Stimulated activated CD4-positive, alpha-beta T cell treated with anti-CD3 and anti-CD28 coated beads, TNF-alpha, amount 100 ng/mL, for 24 hours (primary cell): ENCODE results near the gene CUBN.

Experiments used
- DNase-seq, 3 experiments: peaks; one replicate each; pipeline ENCODE4 v3.0.0-alpha.2; 2020; ENCODE audit warnings: low read depth in 3 of 3

The CUBN gene

GRCh38 chr10:17106991-17107390 is 22.6 kb downstream of the CUBN start:
- no peak for DNase-seq

DNA sequence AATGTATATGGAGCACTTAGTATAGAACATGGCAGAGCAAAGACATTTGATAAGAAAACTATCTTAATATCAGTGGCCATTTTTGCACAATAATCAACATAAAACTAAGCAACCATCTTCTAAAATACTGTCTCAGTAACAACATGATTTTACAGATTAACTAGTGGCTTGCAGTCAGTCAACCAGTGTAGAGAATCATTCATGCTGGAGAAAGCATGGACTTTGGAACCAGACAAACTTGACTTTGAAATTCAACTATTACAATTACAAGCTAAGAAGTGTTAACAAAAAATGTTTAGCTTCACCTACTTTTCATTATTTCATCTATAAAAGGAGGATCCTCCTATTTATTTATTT is 27.7 kb downstream of the CUBN start:
- DNase-seq, result no peak

DNA sequence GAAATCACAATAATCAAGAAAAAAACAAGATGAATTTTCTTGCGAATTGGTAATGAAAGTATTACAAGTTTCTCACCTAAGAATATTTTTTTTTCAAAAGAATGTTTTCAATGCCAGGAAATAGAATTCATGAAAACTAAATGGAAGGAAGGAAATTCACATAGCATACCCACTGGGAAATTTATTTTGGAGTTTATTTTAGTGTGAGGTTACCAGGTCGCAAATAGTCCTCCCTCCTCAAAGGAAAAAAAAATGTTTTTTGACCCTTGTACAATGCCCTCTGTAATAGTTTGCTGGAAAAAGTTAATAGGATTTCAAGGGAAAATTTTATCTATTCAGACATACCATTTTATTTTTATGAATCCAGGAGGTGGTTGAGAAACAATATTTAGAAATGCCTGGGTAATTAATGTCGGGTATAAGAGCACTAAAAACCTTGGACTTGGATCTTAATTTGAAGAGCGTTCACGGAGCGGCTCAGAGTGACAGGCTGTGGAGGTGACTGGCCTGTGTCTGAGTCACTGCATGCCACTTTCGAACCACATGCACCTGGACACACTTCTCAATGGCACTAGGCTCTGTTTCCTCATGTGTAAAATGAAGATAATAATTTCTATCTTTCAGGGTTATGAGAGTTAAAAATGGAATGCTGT is 28.2 kb downstream of the CUBN start:
- no peak for DNase-seq

- DNase-seq, result no peak
Measured at GRCh38 chr10:17100586-17100985, 29.0 kb downstream of the CUBN start.

GRCh38 chr10:17098012-17098411 is 31.6 kb downstream of the CUBN start:
- no peak for DNase-seq

- DNase-seq, result no peak
Measured at GRCh38 chr10:17094844-17095243, 34.8 kb downstream of the CUBN start.

DNA sequence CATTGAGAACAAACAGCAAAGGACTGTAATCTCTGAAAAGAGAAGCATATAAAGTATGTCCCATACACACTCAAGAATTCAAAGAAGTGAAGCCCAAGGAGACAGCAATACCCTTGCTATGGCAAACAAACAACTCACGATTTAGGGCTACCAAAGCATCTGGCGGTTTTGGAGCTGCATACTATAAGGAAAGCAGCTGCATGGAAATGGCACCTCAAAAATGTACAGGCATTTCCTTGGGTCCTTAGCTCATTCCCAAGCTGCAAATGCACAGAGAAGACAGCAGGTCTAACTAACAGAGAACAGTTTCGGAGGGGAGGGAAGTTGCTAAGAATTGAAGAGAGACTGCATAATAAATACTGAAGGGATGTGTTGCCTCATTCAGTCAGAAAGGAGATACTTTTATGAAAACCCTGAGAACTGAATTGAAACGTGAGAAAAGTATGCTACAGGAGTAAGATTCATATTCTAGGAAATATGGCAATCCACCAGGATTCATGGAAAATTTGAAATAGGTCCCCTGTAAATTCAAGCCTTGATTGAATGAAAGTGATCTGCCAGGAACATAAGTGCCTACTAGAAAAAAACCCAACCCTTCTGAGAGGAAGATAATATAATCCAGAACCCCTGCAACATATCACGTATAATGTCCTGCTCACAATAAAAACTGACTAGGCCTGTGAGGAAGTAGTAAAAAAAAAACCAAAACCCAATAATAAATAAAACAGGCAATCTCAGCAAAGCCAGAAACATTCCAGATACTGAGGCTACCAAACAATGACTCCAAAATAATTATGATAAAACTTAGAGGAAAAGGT is 36.4 kb downstream of the CUBN start:
- no peak for DNase-seq

GRCh38 chr10:17092216-17092944 is 37.2 kb downstream of the CUBN start:
- DNase-seq, result no peak

- no peak for DNase-seq
Measured at GRCh38 chr10:17088118-17088806, 41.3 kb downstream of the CUBN start.

DNA sequence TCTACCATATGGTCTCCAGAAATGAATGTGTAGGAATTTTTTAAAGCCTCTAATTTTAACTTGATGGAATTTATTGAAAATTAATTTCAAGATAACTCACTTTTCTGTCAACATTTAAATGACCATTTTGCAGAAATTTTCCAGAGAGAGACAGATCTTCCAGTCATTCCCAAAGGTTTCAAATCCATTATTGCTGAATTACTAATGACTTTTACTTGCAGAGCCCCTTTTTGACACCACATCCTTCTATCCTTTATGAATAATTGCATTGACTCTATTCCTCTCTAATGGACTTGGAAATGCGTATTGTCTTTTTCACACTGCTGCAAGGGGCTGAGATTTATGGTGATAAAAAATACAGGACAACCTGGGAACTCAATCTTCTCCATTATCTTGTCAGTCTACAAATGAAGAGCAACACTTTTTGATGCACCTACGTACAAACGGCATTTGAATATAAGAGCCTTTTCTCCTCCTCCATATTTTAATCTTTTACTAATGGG is 42.7 kb downstream of the CUBN start:
- DNase-seq, result no peak

DNA sequence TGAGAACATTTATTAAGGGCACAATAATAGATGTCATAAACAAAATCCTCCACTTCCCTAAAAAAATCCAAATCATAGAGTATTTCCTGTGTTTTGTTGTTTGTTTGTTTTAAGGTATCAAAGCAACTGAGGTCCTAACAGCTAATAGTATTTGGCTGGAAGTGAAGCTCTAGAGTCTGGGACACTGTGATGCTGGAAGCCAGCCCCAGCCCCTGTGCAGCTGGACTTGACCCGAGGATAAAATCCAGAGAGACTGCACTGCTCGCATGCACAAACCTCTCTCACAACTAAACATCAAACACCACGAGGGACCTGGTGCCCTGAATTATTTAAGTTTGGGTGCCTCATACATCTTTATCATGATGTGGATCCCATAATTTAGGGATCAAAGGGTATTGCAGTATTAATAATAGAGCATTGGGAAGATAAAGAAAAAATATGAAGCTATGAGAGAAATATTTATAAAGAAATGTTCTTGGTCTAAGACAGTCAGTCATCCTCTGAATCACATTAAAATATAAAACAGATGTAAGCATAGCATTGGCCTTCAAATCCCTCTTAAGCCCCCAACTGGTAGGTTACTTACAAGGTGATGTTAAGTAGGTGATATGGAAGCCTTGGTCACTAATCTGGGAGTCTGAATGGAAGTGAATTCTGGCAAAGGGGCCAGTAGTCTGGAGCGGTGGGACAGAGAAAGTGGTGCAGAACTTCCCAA is 44.4 kb downstream of the CUBN start:
- DNase-seq, result no peak

DNA sequence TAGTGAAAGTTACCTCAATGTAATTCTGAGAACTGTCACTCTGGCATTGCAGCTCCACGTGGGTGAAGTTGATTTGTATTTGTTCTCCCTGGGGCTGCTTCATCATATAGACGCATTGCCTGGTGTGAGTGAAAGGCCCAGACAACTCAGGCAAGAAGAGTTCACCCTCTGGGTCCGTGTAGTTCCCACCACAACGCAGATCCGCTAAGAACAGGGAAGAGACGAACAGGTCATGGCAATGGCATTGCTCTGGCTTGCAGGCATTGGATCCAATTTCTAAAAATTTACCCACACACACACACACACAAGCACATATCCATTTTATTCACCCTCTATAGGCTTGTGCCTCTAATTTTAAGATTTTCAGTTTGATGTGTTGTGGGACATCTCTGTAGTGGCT is 45.4 kb downstream of the CUBN start:
- no peak for DNase-seq

GRCh38 chr10:17081431-17081830 is 48.2 kb downstream of the CUBN start:
- no peak for DNase-seq

- DNase-seq, result no peak
Measured at GRCh38 chr10:17077890-17078289, 51.7 kb downstream of the CUBN start.

DNA sequence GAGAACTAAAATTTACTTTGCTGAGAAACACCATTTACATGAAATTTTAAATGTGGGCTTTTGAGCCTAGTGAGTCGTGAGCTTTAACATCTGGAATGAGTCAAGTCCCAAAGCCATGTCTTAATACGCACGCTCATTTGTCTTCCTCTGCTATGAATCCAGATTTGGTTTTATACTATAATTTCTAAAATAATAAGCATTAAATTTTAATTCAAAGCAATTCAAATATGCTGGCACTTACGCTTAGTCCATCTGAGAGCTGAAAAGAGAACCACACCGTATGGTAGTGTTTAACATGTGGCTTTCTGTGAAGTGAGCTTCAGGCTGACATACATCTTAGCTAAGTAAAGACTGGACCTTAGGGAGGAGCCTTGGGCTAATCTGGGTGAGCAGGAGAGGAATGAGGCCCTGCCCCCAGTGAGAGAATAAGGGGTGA is 52.2 kb downstream of the CUBN start:
- no peak for DNase-seq

DNA sequence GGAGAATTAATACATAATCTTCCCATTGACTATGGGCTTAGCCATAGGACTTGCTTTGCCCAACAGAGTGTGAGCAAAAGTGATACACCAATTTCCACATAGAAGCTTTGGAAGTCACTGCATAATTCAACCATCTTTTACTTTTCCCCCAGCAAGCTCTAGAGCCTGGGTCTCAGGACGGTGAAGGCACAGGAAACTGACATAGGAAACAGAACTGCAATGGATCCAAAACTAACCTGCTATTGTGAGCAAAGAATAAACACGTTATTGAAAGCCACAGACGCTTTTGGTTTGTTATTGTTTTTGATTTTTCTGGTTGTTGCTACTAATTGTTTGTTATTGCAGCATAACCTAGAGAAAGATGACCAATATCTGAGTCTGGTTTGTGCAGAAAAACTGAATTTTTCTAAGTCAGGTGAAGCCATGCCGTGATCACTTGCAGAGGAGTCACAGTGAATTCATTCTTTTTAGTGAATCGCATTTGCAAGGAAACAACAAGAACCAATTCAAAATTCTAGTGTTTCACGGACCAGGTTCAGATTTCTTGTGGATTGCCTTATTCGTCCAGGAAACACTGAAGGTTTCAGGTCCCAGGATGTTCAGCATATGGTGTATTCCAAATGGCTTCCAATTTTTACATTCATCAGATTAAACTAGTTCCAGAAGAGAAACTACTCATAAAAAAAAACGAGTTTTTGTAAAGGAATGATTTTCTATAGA is 52.8 kb downstream of the CUBN start:
- no peak for DNase-seq

DNA sequence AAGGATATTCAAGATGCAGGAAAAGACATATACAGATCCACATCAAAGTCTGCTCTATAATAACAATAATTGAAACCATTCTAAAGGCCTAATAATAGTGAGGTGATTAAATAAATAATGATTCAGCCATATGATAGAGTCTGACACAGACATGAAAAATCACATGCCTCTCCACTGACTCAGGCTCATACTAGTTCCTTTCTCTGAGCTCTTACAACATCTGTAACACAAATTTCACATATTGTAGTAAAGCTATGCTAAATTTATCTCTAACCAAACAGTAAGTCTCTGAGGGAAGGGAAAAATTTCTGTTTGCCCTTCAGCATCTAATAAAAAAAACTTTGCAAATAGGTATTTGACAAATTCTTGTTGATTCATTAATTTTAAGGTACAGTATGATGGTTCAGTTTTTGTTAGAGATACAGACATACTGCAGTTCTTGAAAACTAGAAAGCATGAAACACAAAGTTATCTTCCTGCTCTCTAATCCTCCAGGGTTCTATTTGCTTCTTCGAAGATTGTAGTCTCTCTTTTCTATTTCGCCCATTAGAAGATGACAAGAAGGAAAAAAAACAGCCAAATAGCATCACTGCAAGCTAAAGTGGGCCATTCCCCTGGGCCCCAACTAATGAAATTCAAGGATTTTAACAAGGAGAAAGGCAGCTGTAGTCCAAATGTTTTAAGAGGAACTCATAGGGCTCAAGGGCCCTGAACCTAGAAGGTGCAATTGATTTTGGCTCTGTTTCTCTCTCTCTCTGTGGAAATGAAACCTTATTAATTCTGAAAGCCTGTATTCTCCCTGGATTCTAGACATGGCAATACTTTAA is 53.9 kb downstream of the CUBN start:
- no peak for DNase-seq

- no peak for DNase-seq
Measured at GRCh38 chr10:17074541-17074847, 55.1 kb downstream of the CUBN start.

DNA sequence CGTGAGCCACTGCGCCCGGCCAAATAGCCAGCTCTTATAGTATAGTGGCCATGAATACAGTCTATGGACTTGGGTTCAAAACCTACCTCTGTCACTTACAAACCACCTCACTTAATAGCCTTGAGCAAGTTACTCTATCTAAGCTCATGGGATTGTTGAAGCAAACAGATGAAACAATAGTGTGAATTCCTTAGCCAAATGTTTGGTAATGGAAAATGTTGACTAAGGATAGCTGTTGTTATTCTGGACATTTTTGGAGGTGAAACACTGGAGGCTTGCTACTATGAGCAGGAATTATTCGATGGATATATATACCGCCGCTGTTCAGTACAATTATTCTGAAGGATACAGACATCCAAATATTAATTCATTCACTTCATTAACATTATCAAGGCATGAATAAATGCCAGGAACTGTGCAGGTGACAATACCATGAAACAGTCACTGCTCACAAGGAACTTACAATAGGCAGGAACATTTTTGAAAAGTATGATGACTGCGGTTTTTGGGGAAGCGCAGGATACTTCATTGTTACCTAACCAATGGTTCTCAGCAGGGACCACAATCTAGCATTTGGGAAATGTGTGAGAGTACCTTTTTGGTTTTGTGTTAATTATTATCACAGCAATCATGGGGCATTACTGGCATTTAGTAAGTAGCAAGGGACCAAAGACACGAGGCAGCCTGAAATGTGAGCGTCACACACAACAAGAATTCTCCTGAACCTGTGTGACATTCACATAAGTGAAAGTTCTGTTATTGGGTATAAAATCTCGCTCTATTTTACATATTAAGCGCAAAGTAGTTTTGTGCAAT is 55.7 kb downstream of the CUBN start:
- DNase-seq, result no peak
